Neural progenitor cell (in vitro differentiated cells): ENCODE data around the gene PSMB2.

Experiments
- EZH2 ChIP-seq: fragments of 200-600 bp; sonication (generic); IDR thresholded peaks from 2 replicates; pipeline ENCODE4 v1.6.1; 2017; ENCODE audit warnings: antibody characterized with exemption, mild to moderate bottlenecking, moderate library complexity
- EZH2phosphoT487 ChIP-seq: fragments of 200-600 bp; sonication (generic); IDR thresholded peaks from 2 replicates; pipeline ENCODE4 v1.6.1; 2017; ENCODE audit warnings: antibody characterized with exemption
- TF ChIP-seq, protein P1 (sequence below): fragments of 200-600 bp; sonication (generic); IDR thresholded peaks from 2 replicates; pipeline ENCODE4 v1.5.1; 2017; ENCODE audit warnings: antibody characterized with exemption, mild to moderate bottlenecking

DNA sequence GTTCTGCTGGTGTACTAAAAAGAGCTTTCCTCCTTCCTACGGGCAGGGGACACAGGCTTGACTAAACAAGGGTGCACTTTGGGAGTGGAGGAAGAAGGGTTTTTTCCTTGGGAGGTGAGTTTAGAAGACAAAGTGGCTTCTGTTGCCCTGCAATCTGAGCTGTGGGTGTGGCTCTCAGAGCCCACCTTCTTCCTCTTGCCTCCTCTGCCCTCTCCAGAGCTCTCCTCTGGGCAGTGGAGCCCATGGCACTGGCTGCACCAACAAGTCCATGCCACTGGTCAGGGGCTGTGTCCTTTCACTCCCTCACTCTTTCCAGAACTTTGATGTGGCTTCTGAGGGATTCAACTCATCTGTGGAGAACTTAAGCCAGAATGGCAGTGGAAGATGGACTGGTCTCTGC lies 25.6 kb upstream of the PSMB2 start:
- TF ChIP-seq, protein P1, sequence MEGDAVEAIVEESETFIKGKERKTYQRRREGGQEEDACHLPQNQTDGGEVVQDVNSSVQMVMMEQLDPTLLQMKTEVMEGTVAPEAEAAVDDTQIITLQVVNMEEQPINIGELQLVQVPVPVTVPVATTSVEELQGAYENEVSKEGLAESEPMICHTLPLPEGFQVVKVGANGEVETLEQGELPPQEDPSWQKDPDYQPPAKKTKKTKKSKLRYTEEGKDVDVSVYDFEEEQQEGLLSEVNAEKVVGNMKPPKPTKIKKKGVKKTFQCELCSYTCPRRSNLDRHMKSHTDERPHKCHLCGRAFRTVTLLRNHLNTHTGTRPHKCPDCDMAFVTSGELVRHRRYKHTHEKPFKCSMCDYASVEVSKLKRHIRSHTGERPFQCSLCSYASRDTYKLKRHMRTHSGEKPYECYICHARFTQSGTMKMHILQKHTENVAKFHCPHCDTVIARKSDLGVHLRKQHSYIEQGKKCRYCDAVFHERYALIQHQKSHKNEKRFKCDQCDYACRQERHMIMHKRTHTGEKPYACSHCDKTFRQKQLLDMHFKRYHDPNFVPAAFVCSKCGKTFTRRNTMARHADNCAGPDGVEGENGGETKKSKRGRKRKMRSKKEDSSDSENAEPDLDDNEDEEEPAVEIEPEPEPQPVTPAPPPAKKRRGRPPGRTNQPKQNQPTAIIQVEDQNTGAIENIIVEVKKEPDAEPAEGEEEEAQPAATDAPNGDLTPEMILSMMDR: no peak
- TF ChIP-seq EZH2phosphoT487 (no peak), EZH2 (no peak)
